Nephron (organoid): ENCODE results near the gene ABCA7.

Experiments used
- H3K27ac Mint-ChIP-seq, 3 experiments: 2 replicates each; pipeline ENCODE4 v1.8.0; 2020; ENCODE audit warnings: mixed read lengths in 3 of 3, mild to moderate bottlenecking in 2 of 3, moderate library complexity in 1 of 3
- H3K27me3 Mint-ChIP-seq: 2 replicates; pipeline ENCODE4 v1.8.0; 2021; ENCODE audit warnings: low read depth, mild to moderate bottlenecking, moderate library complexity, mixed read lengths
- H3K36me3 Mint-ChIP-seq: 2 replicates; pipeline ENCODE4 v1.8.0; 2020; ENCODE audit warnings: low read depth, mixed read lengths
- H3K4me1 Mint-ChIP-seq: 2 replicates; pipeline ENCODE4 v1.8.0; 2020; ENCODE audit warnings: mixed read lengths
- H3K4me3 Mint-ChIP-seq, 3 experiments: 2 replicates each; pipeline ENCODE4 v1.8.0; 2020; ENCODE audit warnings: mild to moderate bottlenecking in 3 of 3, mixed read lengths in 3 of 3, moderate library complexity in 2 of 3
- H3K9me3 Mint-ChIP-seq: 2 replicates; pipeline ENCODE4 v1.8.0; 2020; ENCODE audit warnings: mixed read lengths
- CTCF ChIP-seq, 3 experiments: fragments of 200-600 bp; sonication (generic); IDR thresholded peaks; one replicate each; pipeline ENCODE4 v1.5.0; 2021; ENCODE audit warnings: antibody characterized with exemption in 3 of 3; ENCODE audit not compliant: unreplicated experiment in 3 of 3

Gene ABCA7

DNA sequence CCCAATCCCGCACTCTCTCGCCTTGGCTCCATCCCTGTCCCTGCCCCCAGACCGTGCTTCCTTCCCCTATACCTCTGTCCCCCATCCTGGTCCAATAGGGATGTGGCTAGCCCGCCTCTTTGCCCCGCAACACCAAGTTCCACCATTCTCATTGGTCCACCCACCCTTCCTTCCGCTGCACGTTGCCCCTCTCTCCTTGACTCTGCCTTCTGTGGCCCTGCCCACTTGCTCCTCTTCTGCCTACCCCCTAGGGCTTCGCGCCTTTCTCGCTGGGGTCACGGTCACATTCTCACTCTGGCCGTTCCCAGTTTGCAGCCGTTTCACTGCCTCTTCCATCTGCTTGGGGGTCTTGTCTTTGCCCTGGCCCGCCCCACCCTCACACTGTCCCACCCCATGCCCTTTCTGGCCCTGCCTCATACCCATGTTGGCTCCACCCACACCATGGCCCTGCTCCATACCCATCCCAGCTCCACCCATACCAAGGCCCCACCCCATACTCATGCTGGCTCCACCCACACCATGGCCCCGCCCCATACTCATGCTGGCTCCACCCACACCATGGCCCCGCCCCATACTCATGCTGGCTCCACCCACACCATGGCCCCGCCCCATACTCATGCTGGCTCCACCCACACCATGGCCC lies 22.6 kb downstream of the ABCA7 start:
- no peak for TF ChIP-seq CTCF (IDR thresholded peaks at IDR 0.05; ENCODE audit: unreplicated experiment in 3 of 3)
- Mint-ChIP-seq H3K4me1 (no peaks in the 10 kb centered on the region), H3K27ac (no peak overlapping the region), H3K36me3 (peaks cover under 1% of the 10 kb centered on the region), H3K4me3 (no peak overlapping the region), H3K9me3 (no peaks in the 10 kb centered on the region), H3K27me3 (peaks cover 40% of the 10 kb centered on the region)

DNA sequence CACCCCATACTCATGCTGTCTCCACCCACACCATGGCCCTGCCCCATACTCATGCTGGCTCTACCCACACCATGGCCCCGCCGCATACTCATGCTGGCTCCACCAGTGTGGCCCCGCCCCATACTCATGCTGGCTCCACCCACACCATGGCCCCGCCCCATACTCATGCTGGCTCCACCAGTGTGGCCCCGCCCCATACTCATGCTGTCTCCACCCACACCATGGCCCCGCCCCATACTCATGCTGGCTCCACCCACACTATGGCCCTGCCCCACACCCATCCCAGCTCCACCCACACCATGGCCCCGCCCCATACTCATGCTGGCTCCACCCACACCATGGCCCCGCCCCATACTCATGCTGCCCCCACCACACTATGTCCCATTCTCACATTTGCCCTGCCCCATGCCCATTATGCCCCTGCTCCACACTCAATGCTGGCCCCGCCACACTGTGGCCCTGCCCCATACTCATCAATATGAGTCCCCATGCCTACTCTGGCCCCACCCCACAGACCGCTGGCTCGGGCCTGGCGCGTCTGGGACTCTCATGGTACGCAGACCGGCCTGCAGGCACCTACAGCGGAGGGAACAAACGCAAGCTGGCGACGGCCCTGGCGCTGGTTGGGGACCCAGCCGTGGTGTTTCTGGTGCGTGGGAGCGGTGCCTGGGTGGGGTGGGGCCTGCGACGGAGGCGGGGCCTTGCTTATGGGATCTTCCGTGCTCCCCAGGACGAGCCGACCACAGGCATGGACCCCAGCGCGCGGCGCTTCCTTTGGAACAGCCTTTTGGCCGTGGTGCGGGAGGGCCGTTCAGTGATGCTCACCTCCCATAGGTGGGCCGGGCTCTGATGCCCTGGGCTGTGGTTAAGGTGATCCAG lies 23.4 kb downstream of the ABCA7 start:
- no peak for TF ChIP-seq CTCF (IDR thresholded peaks at IDR 0.05; ENCODE audit: unreplicated experiment in 3 of 3)
- Mint-ChIP-seq H3K36me3 (no peaks in the 10 kb centered on the region), H3K4me3 (no peak overlapping the region), H3K27ac (no peak overlapping the region), H3K4me1 (no peaks in the 10 kb centered on the region), H3K27me3 (peaks cover 46% of the 10 kb centered on the region), H3K9me3 (no peaks in the 10 kb centered on the region)

DNA sequence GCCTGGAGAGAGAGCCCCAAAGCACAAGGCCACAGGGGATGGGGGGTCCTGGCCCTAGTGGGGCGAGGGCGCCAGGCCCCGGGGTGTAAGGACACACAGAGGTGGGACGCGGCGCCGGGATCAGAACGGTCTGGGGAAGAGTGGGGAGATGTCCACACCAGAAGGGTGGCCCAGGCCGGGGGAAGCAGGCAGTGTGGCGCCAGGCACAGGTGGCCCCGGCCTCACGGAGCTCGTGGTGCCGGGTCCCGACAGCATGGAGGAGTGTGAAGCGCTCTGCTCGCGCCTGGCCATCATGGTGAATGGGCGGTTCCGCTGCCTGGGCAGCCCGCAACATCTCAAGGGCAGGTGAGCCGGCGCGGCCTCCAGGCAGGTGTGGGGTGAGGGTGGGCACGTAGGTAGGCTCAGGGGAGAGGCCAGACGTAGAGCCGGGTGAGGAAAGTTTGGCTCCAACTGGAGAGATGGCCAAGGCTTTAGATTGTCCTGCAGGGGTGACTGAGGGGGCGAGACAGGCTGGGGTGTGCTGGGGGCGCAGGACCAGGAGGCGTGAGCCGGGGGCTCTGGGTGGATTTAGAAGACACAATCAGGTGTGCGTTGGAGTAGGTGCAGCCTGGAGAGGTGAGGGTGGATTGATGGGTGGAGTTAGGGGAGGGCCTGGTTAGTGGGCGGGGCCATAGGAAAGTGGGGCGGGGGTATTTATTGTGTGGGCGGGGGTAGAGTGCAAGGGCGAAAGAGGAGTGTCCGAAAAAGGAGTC lies 24.2 kb downstream of the ABCA7 start:
- TF ChIP-seq CTCF (IDR thresholded peaks at IDR 0.05; ENCODE audit: unreplicated experiment in 3 of 3): no peak
- Mint-ChIP-seq H3K9me3 (no peaks in the 10 kb centered on the region), H3K27me3 (peaks cover 54% of the 10 kb centered on the region), H3K4me3 (peak overlapping the region in 1 of 3 experiments; percentile 58), H3K27ac (no peak overlapping the region), H3K36me3 (no peaks in the 10 kb centered on the region), H3K4me1 (no peaks in the 10 kb centered on the region)

DNA sequence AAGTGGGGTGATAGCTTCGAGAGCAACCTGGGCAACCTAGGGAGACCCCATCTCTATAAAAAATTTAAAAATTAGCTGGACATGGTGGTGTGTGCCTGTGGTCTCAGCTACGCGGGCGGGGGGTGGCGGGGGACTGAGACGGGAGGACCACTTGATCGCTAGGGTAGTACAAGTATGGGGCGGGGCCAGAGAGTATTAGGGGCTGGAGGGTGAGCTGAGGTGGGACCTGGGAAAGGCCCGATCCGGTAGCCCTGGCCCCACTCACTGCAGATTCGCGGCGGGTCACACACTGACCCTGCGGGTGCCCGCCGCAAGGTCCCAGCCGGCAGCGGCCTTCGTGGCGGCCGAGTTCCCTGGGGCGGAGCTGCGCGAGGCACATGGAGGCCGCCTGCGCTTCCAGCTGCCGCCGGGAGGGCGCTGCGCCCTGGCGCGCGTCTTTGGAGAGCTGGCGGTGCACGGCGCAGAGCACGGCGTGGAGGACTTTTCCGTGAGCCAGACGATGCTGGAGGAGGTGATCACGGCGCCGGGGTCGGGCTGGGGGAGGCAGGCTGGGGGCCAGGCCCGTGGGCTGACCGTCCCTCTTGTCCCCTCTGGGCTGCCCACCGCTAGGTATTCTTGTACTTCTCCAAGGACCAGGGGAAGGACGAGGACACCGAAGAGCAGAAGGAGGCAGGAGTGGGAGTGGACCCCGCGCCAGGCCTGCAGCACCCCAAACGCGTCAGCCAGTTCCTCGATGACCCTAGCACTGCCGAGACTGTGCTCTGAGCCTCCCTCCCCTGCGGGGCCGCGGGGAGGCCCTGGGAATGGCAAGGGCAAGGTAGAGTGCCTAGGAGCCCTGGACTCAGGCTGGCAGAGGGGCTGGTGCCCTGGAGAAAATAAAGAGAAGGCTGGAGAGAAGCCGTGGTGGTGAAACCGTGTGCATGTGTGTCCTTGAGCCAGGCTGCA lies 25.0 kb downstream of the ABCA7 start:
- H3K27me3 Mint-ChIP-seq: peaks cover 59% of the 10 kb centered on the region
- peak overlapping the region in 1 of 3 experiments; percentile 58 for H3K4me3 Mint-ChIP-seq
- peak; percentile 75 to 90 (median 82) for TF ChIP-seq CTCF (IDR thresholded peaks at IDR 0.05; ENCODE audit: unreplicated experiment in 3 of 3)
- H3K36me3 Mint-ChIP-seq: no peaks in the 10 kb centered on the region
- H3K27ac Mint-ChIP-seq: no peak overlapping the region
- no peaks in the 10 kb centered on the region for H3K9me3 Mint-ChIP-seq
- H3K4me1 Mint-ChIP-seq: no peaks in the 10 kb centered on the region

DNA sequence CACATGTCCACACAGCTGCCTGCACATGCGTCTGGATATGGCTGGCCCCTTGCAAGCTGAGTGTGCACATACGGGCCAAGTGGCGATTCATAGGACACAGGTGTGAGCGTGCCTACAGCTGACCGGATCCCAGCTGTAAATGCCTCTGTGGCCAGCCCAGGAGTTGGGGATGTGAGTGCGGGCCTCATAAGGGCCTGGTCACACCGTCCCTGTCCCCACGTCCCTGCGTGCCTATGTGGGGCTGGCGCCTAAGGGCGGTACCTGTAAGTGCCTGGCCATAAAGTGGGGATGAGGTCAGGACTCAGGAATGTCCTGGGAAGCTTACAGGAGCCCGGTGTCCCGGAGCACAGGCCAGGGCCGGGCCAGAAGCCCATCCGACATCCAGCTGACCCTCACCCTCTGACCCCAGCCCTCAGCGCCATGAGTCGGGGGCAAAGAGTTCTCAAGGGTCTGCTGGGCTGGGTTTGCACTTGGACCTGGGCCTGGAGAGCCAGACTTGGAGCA lies 25.8 kb downstream of the ABCA7 start:
- Mint-ChIP-seq H3K4me3 (peak overlapping the region in 1 of 3 experiments; percentile 58), H3K4me1 (no peaks in the 10 kb centered on the region), H3K27me3 (peaks cover 67% of the 10 kb centered on the region), H3K27ac (no peak overlapping the region), H3K36me3 (no peaks in the 10 kb centered on the region), H3K9me3 (no peaks in the 10 kb centered on the region)
- TF ChIP-seq CTCF (IDR thresholded peaks at IDR 0.05; ENCODE audit: unreplicated experiment in 3 of 3): no peak
